HEK293 (cell line): ENCODE measurements around the gene MYO1F.

Experiments
- CTCF ChIA-PET: fragments of 350-600 bp; formaldehyde crosslinking; extraction: SDS; loops from one replicate; lab custom pipeline; 2021; ENCODE audit warnings: antibody characterized with exemption; lab: Yijun Ruan, JAX
- POLR2A ChIA-PET: fragments of 300-600 bp; formaldehyde crosslinking; extraction: SDS; loops from one replicate; lab custom pipeline; 2020; ENCODE audit warnings: antibody characterized with exemption, inconsistent platforms; lab: Yijun Ruan, JAX
- H3K27ac ChIP-seq: fragments of 200-500 bp; sonication (Bioruptor generic); 2 replicates; pipeline ENCODE4 v1.5.1; 2014; ENCODE audit warnings: low read depth, low read length, control low read depth, inconsistent platforms; ENCODE audit errors: extremely low read depth
- H3K36me3 ChIP-seq, 2 experiments: fragments of 200-500 bp in 1 of 2; sonication (Bioruptor generic) in 1 of 2; 1 replicate in 1 of 2; 2 replicates in 1 of 2; pipeline ENCODE4 v1.5.1; 2014 to 2017; ENCODE audit warnings: inconsistent platforms in 2 of 2, low read length in 2 of 2; ENCODE audit not compliant: control insufficient read depth in 2 of 2, insufficient read depth in 1 of 2
- H3K4me1 ChIP-seq: fragments of 200-500 bp; sonication (Bioruptor generic); 2 replicates; pipeline ENCODE4 v1.5.1; 2014; ENCODE audit warnings: mild to moderate bottlenecking, low read length, inconsistent platforms; ENCODE audit not compliant: control insufficient read depth, insufficient read depth
- H3K4me3 ChIP-seq: 2 replicates; pipeline ENCODE4 v1.5.1; 2011; ENCODE audit warnings: low read depth, mild to moderate bottlenecking, control low read depth, low read length, moderate library complexity
- H3K9me3 ChIP-seq: fragments of 200-500 bp; sonication (Bioruptor generic); 2 replicates; pipeline ENCODE4 v1.5.1; 2014; ENCODE audit warnings: low read depth, low read length, inconsistent platforms; ENCODE audit not compliant: control insufficient read depth, insufficient read depth
- CTCF ChIP-seq: fragments of 450-650 bp; formaldehyde crosslinking; IDR thresholded peaks from 2 replicates; pipeline ENCODE4 v1.5.1; 2016; ENCODE audit warnings: missing biosample characterization, missing genetic modification characterization
- IKZF3 ChIP-seq: fragments of 450-650 bp; IDR thresholded peaks from 2 replicates; pipeline ENCODE4 v1.5.0; 2018; ENCODE audit warnings: missing biosample characterization, mild to moderate bottlenecking, missing genetic modification characterization, moderate library complexity
- KLF1 ChIP-seq: fragments of 450-650 bp; formaldehyde crosslinking; IDR thresholded peaks from 2 replicates; pipeline ENCODE4 v1.5.1; 2016; ENCODE audit warnings: missing biosample characterization, missing genetic modification characterization
- KLF17 ChIP-seq: fragments of 450-650 bp; formaldehyde crosslinking; IDR thresholded peaks from 2 replicates; pipeline ENCODE4 v1.5.1; 2016; ENCODE audit warnings: missing biosample characterization, missing genetic modification characterization
- OSR2 ChIP-seq: fragments of 450-650 bp; formaldehyde crosslinking; IDR thresholded peaks from 2 replicates; pipeline ENCODE4 v1.5.1; 2016; ENCODE audit warnings: missing biosample characterization, missing genetic modification characterization
- PRDM1 ChIP-seq: fragments of 450-650 bp; formaldehyde crosslinking; IDR thresholded peaks from 2 replicates; pipeline ENCODE4; 2016; ENCODE audit warnings: missing biosample characterization, missing genetic modification characterization
- PRDM10 ChIP-seq: fragments of 450-650 bp; formaldehyde crosslinking; IDR thresholded peaks from 2 replicates; pipeline ENCODE4 v1.5.1; 2016; ENCODE audit warnings: missing biosample characterization, missing genetic modification characterization
- RBAK ChIP-seq: fragments of 450-650 bp; formaldehyde crosslinking; IDR thresholded peaks from 2 replicates; pipeline ENCODE4 v1.5.1; 2016; ENCODE audit warnings: missing biosample characterization, missing genetic modification characterization
- ZBTB17 ChIP-seq: fragments of 450-650 bp; formaldehyde crosslinking; IDR thresholded peaks from 2 replicates; pipeline ENCODE4 v1.5.1; 2016; ENCODE audit warnings: missing biosample characterization, missing genetic modification characterization
- ZFHX2 ChIP-seq: fragments of 450-650 bp; formaldehyde crosslinking; conservative IDR thresholded peaks from 2 replicates; pipeline ENCODE4 v1.5.1; 2016; ENCODE audit warnings: missing biosample characterization, missing genetic modification characterization
- ZNF2 ChIP-seq: fragments of 450-650 bp; formaldehyde crosslinking; IDR thresholded peaks from 2 replicates; pipeline ENCODE4 v1.5.1; 2016; ENCODE audit warnings: missing biosample characterization, missing genetic modification characterization
- ZNF214 ChIP-seq: fragments of 450-650 bp; formaldehyde crosslinking; IDR thresholded peaks from 2 replicates; pipeline ENCODE4 v1.5.1; 2017; ENCODE audit warnings: missing biosample characterization, mild to moderate bottlenecking, missing genetic modification characterization, borderline replicate concordance
- ZNF24 ChIP-seq: fragments of 450-650 bp; formaldehyde crosslinking; IDR thresholded peaks from 2 replicates; pipeline ENCODE4 v1.5.1; 2016; ENCODE audit warnings: missing biosample characterization, missing genetic modification characterization
- ZNF335 ChIP-seq: fragments of 450-650 bp; formaldehyde crosslinking; conservative IDR thresholded peaks from 2 replicates; pipeline ENCODE4 v1.5.1; 2016; ENCODE audit warnings: missing biosample characterization, missing genetic modification characterization
- ZNF366 ChIP-seq: fragments of 450-650 bp; formaldehyde crosslinking; conservative IDR thresholded peaks from 2 replicates; pipeline ENCODE4 v1.5.1; 2016; ENCODE audit warnings: missing biosample characterization, missing genetic modification characterization
- ZNF426 ChIP-seq: fragments of 450-650 bp; formaldehyde crosslinking; IDR thresholded peaks from 2 replicates; pipeline ENCODE4 v1.5.1; 2017; ENCODE audit warnings: missing biosample characterization, missing genetic modification characterization, mild to moderate bottlenecking, inconsistent platforms, moderate library complexity
- ZNF654 ChIP-seq: fragments of 450-650 bp; formaldehyde crosslinking; IDR thresholded peaks from 2 replicates; pipeline ENCODE4 v1.5.1; 2016; ENCODE audit warnings: low read depth, missing biosample characterization, missing genetic modification characterization
- ZNF768 ChIP-seq: fragments of 450-650 bp; formaldehyde crosslinking; IDR thresholded peaks from 2 replicates; pipeline ENCODE4 v1.5.1; 2018; ENCODE audit warnings: missing biosample characterization, mild to moderate bottlenecking, missing genetic modification characterization
- ZNF777 ChIP-seq: fragments of 450-650 bp; formaldehyde crosslinking; IDR thresholded peaks from 2 replicates; pipeline ENCODE4 v1.5.1; 2017; ENCODE audit warnings: missing biosample characterization, missing genetic modification characterization, borderline replicate concordance
- ZNF830 ChIP-seq: fragments of 450-650 bp; IDR thresholded peaks from 2 replicates; pipeline ENCODE4 v1.5.0; 2018; ENCODE audit warnings: missing biosample characterization, missing genetic modification characterization, low read depth, mild to moderate bottlenecking, moderate library complexity
- ZSCAN23 ChIP-seq: fragments of 450-650 bp; formaldehyde crosslinking; IDR thresholded peaks from 2 replicates; pipeline ENCODE4 v1.5.1; 2016; ENCODE audit warnings: missing biosample characterization, missing genetic modification characterization
- ZSCAN30 ChIP-seq: fragments of 450-650 bp; IDR thresholded peaks from 2 replicates; pipeline ENCODE4 v1.5.1; 2018; ENCODE audit warnings: missing biosample characterization, mild to moderate bottlenecking, missing genetic modification characterization, moderate library complexity
- TF ChIP-seq, protein P1 (sequence below): fragments of 450-650 bp; formaldehyde crosslinking; IDR thresholded peaks from 2 replicates; pipeline ENCODE4 v1.5.1; 2016; ENCODE audit warnings: missing biosample characterization, missing genetic modification characterization
- TF ChIP-seq, protein P2 (sequence below): fragments of 450-650 bp; formaldehyde crosslinking; IDR thresholded peaks from 2 replicates; pipeline ENCODE4 v1.5.1; 2016; ENCODE audit warnings: missing biosample characterization, missing genetic modification characterization

MYO1F gene

DNA sequence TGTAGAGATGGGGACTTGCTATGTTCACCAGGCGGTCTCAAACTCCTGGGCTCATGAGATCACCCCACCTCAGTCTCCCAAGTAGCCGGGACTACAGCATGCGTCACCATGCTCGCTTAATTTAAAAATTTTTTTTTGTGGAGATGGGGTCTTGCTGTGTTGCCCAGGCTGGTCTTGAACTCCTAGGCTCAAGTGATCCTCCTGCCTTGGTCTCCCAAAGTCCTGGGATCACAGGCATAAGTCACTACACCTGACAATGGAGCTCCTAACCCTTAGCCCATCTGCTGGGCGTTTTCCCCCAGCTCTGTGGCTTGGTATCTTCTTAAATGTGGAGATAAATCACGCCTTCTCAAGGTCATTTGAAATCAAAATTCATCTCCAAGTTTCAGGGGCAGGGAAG, 39.6 kb upstream of the MYO1F start:
- TF ChIP-seq PRDM10 (tag by site-specific recombination) (peak; percentile 48; the same call in 1 of the 2 replicates), ZBTB17 (tag by site-specific recombination) (no peak)
- no peaks in the 10 kb centered on the region for H3K4me1 ChIP-seq
- no peak overlapping the region for H3K27ac ChIP-seq
- no peaks in the 10 kb centered on the region for H3K9me3 ChIP-seq
- ChIA-PET POLR2A (no interaction called here), CTCF (interaction anchor here (0.5 to 2.2 kb wide), 9 partner anchors 11 to 585 kb away, joined by 3 to 6 read pairs (median 5); no protein-coding TSS in a partner anchor)
- H3K4me3 ChIP-seq, result no peak overlapping the region
- no peaks in the 10 kb centered on the region for H3K36me3 ChIP-seq

GRCh38 chr19:8615813-8616596, 38.8 kb upstream of the MYO1F start:
- no peaks in the 10 kb centered on the region for H3K4me1 ChIP-seq
- ChIA-PET POLR2A (interaction anchor here (0.6 to 0.9 kb wide), 3 partner anchors 51 to 281 kb away, joined by 3 to 4 read pairs (median 4); partner anchors contain the start of gene ZNF414), CTCF (interaction anchor here (0.6 to 3.1 kb wide), 18 partner anchors 10 to 584 kb away, joined by 3 to 26 read pairs (median 4); partner anchors contain the start of genes MARCHF2 and NFILZ)
- H3K4me3 ChIP-seq, result no peak overlapping the region
- no peaks in the 10 kb centered on the region for H3K9me3 ChIP-seq
- no peak overlapping the region for H3K27ac ChIP-seq
- no peaks in the 10 kb centered on the region for H3K36me3 ChIP-seq
- TF ChIP-seq ZFHX2 (no peak), KLF1 (peak; percentile 59), ZNF214 (tag by site-specific recombination) (no peak), RBAK (tag by site-specific recombination) (no peak), PRDM1 (no peak), ZNF366 (tag by site-specific recombination) (peak; percentile 72), ZSCAN23 (tag by site-specific recombination) (0 out of 2 replicates have a peak, but pooled peaks have one; percentile 9), IKZF3 (tag by site-specific recombination) (peak; percentile 90), ZNF335 (tag by site-specific recombination) (peak; percentile 65; the same call in 1 of the 2 replicates), ZNF768 (tag by site-specific recombination) (peak; percentile 81; the same call in 1 of the 2 replicates), ZNF2 (peak; percentile 86), ZNF426 (no peak), CTCF (tag by site-specific recombination) (peak; percentile 71), OSR2 (tag by site-specific recombination) (peak; percentile 46; the same call in 1 of the 2 replicates), ZSCAN30 (tag by site-specific recombination) (0 out of 2 replicates have a peak, but pooled peaks have one; percentile 18), ZNF830 (tag by site-specific recombination) (no peak), ZNF654 (tag by site-specific recombination) (peak; percentile 80), KLF17 (0 out of 2 replicates have a peak, but pooled peaks have one; percentile 31), ZNF24 (peak; percentile 74; the same call in 1 of the 2 replicates), ZBTB17 (tag by site-specific recombination) (peak; percentile 98), ZNF777 (peak; percentile 75; the same call in 1 of the 2 replicates)
- TF ChIP-seq, protein P1, sequence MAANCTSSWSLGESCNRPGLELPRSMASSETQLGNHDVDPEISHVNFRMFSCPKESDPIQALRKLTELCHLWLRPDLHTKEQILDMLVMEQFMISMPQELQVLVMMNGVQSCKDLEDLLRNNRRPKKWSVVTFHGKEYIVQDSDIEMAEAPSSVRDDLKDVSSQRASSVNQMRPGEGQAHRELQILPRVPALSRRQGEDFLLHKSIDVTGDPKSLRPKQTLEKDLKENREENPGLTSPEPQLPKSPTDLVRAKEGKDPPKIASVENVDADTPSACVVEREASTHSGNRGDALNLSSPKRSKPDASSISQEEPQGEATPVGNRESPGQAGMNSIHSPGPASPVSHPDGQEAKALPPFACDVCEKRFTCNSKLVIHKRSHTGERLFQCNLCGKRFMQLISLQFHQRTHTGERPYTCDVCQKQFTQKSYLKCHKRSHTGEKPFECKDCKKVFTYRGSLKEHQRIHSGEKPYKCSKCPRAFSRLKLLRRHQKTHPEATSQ (tag by site-specific recombination), result 0 out of 2 replicates have a peak, but pooled peaks have one; percentile 10
- TF ChIP-seq, protein P2, sequence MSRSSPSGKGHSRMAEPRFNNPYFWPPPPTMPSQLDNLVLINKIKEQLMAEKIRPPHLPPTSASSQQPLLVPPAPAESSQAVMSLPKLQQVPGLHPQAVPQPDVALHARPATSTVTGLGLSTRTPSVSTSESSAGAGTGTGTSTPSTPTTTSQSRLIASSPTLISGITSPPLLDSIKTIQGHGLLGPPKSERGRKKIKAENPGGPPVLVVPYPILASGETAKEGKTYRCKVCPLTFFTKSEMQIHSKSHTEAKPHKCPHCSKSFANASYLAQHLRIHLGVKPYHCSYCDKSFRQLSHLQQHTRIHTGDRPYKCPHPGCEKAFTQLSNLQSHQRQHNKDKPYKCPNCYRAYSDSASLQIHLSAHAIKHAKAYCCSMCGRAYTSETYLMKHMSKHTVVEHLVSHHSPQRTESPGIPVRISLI (tag by site-specific recombination), result 0 out of 2 replicates have a peak, but pooled peaks have one; percentile 4
